ENCODE results near the gene POLN. TPM values are rescaled to one million over a fixed set of nuclear protein-coding genes. Genes with fewer than 3 reads are reported as not detected.

Gene POLN
- total and polyA plus RNA-seq, 2 experiments from 2014 or later, result 1.8 to 4.0 TPM

- ATAC-seq, result no peak
- H3K36me3 Mint-ChIP-seq (ENCODE audit: low read depth), result no peaks in the 10 kb centered on the region; the same call in 2 of the 3 replicates
- Histone ChIP-seq H3K4me1 (ENCODE audit: insufficient read depth) (peaks cover 9% of the 10 kb centered on the region), H2AFZ (no peak overlapping the region), H3K79me2 (replicated peaks; ENCODE audit: insufficient read depth) (no peaks in the 10 kb centered on the region), H4K20me1 (replicated peaks; ENCODE audit: insufficient read depth) (no peaks in the 10 kb centered on the region), H3K4me2 (no peak overlapping the region), H3K27me3 (ENCODE audit: insufficient read depth) (no peaks in the 10 kb centered on the region), H3K27ac (ENCODE audit: low read depth) (no peak overlapping the region), H3K36me3 (ENCODE audit: insufficient read depth) (no peaks in the 10 kb centered on the region), H3F3A (replicated peaks; ENCODE audit: low read depth) (no peaks in the 10 kb centered on the region), H3K9me2 (ENCODE audit: insufficient read depth) (no peaks in the 10 kb centered on the region), H3K4me3 (no peak overlapping the region)
- no peak overlapping the region for H3K4me3 Mint-ChIP-seq
- H3K4me1 Mint-ChIP-seq, result peaks cover 15% of the 10 kb centered on the region
- H3K27me3 Mint-ChIP-seq (ENCODE audit: insufficient read depth, low read depth, poor library complexity), result peaks cover 3% of the 10 kb centered on the region
- H3K9me3 Mint-ChIP-seq, result no peaks in the 10 kb centered on the region
- no peak for DNase-seq (ENCODE audit: low spot score)
- TF ChIP-seq, protein P1, sequence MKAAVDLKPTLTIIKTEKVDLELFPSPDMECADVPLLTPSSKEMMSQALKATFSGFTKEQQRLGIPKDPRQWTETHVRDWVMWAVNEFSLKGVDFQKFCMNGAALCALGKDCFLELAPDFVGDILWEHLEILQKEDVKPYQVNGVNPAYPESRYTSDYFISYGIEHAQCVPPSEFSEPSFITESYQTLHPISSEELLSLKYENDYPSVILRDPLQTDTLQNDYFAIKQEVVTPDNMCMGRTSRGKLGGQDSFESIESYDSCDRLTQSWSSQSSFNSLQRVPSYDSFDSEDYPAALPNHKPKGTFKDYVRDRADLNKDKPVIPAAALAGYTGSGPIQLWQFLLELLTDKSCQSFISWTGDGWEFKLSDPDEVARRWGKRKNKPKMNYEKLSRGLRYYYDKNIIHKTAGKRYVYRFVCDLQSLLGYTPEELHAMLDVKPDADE (IDR thresholded peaks at IDR 0.05), result no peak
- TF ChIP-seq EZH2 (IDR thresholded peaks at IDR 0.05; ENCODE audit: low read depth, unreplicated experiment) (no peak), CTCF (conservative IDR thresholded peaks at IDR 0.05; ENCODE audit: low read depth in 2 of 2) (no peak), POLR2AphosphoS5 (IDR thresholded peaks at IDR 0.05; ENCODE audit: low read depth) (no peak), ZNF331 (CRISPR knock-in tag; IDR thresholded peaks at IDR 0.05; ENCODE audit: low read depth) (no peak), NANOG (IDR thresholded peaks at IDR 0.05; ENCODE audit: borderline replicate concordance) (no peak)
- TF ChIP-seq, protein P2, sequence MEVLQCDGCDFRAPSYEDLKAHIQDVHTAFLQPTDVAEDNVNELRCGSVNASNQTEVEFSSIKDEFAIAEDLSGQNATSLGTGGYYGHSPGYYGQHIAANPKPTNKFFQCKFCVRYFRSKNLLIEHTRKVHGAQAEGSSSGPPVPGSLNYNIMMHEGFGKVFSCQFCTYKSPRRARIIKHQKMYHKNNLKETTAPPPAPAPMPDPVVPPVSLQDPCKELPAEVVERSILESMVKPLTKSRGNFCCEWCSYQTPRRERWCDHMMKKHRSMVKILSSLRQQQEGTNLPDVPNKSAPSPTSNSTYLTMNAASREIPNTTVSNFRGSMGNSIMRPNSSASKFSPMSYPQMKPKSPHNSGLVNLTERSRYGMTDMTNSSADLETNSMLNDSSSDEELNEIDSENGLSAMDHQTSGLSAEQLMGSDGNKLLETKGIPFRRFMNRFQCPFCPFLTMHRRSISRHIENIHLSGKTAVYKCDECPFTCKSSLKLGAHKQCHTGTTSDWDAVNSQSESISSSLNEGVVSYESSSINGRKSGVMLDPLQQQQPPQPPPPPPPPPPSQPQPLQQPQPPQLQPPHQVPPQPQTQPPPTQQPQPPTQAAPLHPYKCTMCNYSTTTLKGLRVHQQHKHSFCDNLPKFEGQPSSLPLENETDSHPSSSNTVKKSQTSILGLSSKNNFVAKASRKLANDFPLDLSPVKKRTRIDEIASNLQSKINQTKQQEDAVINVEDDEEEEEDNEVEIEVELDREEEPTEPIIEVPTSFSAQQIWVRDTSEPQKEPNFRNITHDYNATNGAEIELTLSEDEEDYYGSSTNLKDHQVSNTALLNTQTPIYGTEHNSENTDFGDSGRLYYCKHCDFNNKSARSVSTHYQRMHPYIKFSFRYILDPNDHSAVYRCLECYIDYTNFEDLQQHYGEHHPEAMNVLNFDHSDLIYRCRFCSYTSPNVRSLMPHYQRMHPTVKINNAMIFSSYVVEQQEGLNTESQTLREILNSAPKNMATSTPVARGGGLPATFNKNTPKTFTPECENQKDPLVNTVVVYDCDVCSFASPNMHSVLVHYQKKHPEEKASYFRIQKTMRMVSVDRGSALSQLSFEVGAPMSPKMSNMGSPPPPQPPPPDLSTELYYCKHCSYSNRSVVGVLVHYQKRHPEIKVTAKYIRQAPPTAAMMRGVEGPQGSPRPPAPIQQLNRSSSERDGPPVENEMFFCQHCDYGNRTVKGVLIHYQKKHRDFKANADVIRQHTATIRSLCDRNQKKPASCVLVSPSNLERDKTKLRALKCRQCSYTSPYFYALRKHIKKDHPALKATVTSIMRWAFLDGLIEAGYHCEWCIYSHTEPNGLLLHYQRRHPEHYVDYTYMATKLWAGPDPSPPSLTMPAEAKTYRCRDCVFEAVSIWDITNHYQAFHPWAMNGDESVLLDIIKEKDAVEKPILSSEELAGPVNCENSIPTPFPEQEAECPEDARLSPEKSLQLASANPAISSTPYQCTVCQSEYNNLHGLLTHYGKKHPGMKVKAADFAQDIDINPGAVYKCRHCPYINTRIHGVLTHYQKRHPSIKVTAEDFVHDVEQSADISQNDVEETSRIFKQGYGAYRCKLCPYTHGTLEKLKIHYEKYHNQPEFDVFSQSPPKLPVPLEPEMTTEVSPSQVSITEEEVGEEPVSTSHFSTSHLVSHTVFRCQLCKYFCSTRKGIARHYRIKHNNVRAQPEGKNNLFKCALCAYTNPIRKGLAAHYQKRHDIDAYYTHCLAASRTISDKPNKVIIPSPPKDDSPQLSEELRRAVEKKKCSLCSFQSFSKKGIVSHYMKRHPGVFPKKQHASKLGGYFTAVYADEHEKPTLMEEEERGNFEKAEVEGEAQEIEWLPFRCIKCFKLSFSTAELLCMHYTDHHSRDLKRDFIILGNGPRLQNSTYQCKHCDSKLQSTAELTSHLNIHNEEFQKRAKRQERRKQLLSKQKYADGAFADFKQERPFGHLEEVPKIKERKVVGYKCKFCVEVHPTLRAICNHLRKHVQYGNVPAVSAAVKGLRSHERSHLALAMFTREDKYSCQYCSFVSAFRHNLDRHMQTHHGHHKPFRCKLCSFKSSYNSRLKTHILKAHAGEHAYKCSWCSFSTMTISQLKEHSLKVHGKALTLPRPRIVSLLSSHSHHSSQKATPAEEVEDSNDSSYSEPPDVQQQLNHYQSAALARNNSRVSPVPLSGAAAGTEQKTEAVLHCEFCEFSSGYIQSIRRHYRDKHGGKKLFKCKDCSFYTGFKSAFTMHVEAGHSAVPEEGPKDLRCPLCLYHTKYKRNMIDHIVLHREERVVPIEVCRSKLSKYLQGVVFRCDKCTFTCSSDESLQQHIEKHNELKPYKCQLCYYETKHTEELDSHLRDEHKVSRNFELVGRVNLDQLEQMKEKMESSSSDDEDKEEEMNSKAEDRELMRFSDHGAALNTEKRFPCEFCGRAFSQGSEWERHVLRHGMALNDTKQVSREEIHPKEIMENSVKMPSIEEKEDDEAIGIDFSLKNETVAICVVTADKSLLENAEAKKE (CRISPR knock-in tag; IDR thresholded peaks at IDR 0.05), result no peak
- H3K27ac Mint-ChIP-seq, result no peak overlapping the region
These were observed 29.5 kb upstream of the POLN start for GRCh38 chr4:2271279-2272025.
